Measurements from ENCODE around the gene RPL21.

DNA sequence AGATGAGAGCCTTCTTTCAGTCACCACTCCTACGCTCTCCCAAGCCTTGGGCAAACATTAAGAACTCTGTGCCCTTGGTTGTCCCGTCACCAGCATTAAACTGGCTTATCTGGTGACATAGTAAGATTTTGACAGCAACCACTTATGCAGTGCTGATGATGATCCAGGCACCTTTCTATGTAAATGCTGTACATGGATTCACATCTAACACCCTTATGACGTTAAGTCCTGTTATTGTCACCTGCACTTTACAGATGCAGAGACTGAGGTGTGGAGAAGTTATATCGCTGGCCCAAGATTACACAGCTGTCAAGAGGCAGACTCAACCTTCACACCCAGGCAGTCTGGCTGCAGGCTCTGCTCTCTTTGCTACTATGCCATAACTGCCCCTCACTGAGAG lies 44.3 kb downstream of the RPL21 start:
- TF ChIP-seq, protein P1, sequence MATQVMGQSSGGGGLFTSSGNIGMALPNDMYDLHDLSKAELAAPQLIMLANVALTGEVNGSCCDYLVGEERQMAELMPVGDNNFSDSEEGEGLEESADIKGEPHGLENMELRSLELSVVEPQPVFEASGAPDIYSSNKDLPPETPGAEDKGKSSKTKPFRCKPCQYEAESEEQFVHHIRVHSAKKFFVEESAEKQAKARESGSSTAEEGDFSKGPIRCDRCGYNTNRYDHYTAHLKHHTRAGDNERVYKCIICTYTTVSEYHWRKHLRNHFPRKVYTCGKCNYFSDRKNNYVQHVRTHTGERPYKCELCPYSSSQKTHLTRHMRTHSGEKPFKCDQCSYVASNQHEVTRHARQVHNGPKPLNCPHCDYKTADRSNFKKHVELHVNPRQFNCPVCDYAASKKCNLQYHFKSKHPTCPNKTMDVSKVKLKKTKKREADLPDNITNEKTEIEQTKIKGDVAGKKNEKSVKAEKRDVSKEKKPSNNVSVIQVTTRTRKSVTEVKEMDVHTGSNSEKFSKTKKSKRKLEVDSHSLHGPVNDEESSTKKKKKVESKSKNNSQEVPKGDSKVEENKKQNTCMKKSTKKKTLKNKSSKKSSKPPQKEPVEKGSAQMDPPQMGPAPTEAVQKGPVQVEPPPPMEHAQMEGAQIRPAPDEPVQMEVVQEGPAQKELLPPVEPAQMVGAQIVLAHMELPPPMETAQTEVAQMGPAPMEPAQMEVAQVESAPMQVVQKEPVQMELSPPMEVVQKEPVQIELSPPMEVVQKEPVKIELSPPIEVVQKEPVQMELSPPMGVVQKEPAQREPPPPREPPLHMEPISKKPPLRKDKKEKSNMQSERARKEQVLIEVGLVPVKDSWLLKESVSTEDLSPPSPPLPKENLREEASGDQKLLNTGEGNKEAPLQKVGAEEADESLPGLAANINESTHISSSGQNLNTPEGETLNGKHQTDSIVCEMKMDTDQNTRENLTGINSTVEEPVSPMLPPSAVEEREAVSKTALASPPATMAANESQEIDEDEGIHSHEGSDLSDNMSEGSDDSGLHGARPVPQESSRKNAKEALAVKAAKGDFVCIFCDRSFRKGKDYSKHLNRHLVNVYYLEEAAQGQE (IDR thresholded peaks at IDR 0.05; ENCODE audit: low read depth), result no peak
- TF ChIP-seq RAD21 (IDR thresholded peaks at IDR 0.05; ENCODE audit: low read depth) (no peak), TAF1 (IDR thresholded peaks at IDR 0.05; ENCODE audit: low read depth) (no peak), NFIC (IDR thresholded peaks at IDR 0.05) (no peak), YY1 (IDR thresholded peaks at IDR 0.05; ENCODE audit: low read depth) (no peak), EGR1 (IDR thresholded peaks at IDR 0.05) (no peak), FOXM1 (IDR thresholded peaks at IDR 0.05; ENCODE audit: borderline replicate concordance, low read depth) (no peak)
- TF ChIP-seq, protein P2, sequence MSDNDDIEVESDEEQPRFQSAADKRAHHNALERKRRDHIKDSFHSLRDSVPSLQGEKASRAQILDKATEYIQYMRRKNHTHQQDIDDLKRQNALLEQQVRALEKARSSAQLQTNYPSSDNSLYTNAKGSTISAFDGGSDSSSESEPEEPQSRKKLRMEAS (IDR thresholded peaks at IDR 0.05), result no peak

Data from Ishikawa (cell line).